BJ (cell line): ENCODE results near the gene CHRNB4. TPM values are rescaled to one million over a fixed set of nuclear protein-coding genes. Genes with fewer than 3 reads are reported as not detected.

Experiments
- CTCF ChIA-PET: fragments of 350-600 bp; formaldehyde crosslinking; extraction: SDS; loops from one replicate; lab custom pipeline; 2021; ENCODE audit warnings: antibody characterized with exemption, inconsistent platforms; lab: Yijun Ruan, JAX
- POLR2A ChIA-PET: fragments of 300-600 bp; sonication (Branson Sonifier 250); formaldehyde crosslinking; extraction: SDS; loops from one replicate; lab custom pipeline; 2021; ENCODE audit warnings: antibody characterized with exemption; lab: Charles Lee
- DNase-seq: peaks from one replicate; pipeline ENCODE4 v3.0.0-alpha.2; 2011; ENCODE audit warnings: low read depth
- H3K27me3 ChIP-seq: 2 replicates; pipeline ENCODE4 v1.6.0; 2011; ENCODE audit warnings: low read length; ENCODE audit not compliant: control insufficient read depth, insufficient read depth
- H3K36me3 ChIP-seq: 2 replicates; pipeline ENCODE4 v1.5.1; 2011; ENCODE audit warnings: low read length; ENCODE audit not compliant: control insufficient read depth, insufficient read depth
- H3K4me3 ChIP-seq: 2 replicates; pipeline ENCODE4 v1.5.1; 2011; ENCODE audit warnings: low read depth, mild to moderate bottlenecking, control low read depth, low read length
- polyA plus RNA-seq: library from polyadenylated mRNA; depleted of rRNA; stranded (reverse); fragments of >200 nt; gene quantifications from 2 replicates; pipeline ENCODE4 v1.2.3, GENCODE V29; 2011; rRNA removed
- small RNA-seq: library from RNA; depleted of rRNA; stranded (forward); fragments of <200 nt; gene quantifications from one replicate; pipeline ENCODE3, GENCODE V24; 2012; ENCODE audit warnings: low replicate concordance, low read depth; ENCODE audit not compliant: insufficient read length
- TF ChIP-seq, protein P1 (sequence below): IDR thresholded peaks from 2 replicates; pipeline ENCODE4 v1.5.1; 2011; ENCODE audit warnings: low read depth, mild to moderate bottlenecking, control low read depth, inconsistent platforms, low read length, moderate library complexity; ENCODE audit not compliant: insufficient read depth

Gene CHRNB4
- polyA plus RNA-seq, 1 experiment: not detected

DNA sequence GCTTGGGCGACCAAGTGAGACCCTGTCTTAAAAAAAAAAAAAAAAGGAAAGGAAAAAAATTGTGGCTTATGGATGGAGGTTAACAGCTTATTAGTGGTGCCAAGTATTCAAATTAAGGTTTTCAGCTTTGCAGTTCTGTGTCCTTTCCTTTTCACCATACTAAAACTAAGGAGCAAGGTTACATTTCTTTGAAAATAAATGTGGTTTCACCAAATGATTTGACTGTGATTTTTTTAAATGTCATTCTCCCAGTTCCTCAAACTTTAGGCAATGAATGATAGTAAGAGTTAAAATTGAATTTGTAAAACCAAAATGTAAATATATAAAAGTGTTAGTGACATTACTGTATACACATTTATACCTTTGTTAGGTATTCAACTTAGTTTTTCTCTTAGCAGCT is 66.1 kb downstream of the CHRNB4 start:
- ChIA-PET CTCF (interaction anchor here (0.6 kb wide), 1 partner anchor 62 kb away, joined by 3 read pairs; no protein-coding TSS in a partner anchor), POLR2A (no interaction called here)
- TF ChIP-seq, protein P1, sequence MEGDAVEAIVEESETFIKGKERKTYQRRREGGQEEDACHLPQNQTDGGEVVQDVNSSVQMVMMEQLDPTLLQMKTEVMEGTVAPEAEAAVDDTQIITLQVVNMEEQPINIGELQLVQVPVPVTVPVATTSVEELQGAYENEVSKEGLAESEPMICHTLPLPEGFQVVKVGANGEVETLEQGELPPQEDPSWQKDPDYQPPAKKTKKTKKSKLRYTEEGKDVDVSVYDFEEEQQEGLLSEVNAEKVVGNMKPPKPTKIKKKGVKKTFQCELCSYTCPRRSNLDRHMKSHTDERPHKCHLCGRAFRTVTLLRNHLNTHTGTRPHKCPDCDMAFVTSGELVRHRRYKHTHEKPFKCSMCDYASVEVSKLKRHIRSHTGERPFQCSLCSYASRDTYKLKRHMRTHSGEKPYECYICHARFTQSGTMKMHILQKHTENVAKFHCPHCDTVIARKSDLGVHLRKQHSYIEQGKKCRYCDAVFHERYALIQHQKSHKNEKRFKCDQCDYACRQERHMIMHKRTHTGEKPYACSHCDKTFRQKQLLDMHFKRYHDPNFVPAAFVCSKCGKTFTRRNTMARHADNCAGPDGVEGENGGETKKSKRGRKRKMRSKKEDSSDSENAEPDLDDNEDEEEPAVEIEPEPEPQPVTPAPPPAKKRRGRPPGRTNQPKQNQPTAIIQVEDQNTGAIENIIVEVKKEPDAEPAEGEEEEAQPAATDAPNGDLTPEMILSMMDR: no peak
- H3K36me3 ChIP-seq: no peaks in the 10 kb centered on the region
- no peak overlapping the region for H3K4me3 ChIP-seq
- no peak for DNase-seq
- H3K27me3 ChIP-seq: no peaks in the 10 kb centered on the region

Small RNAs within 50 kb of the gene (small RNA-seq; reads per million reads assigned to genes)
- not detected for gene AC067863.2

Other genes with a start within 250 kb of the CHRNB4 start
- gene IREB2, start 203.0 kb downstream of the CHRNB4 start, polyA plus RNA-seq: 11.1 and 21.7 TPM in 2 replicates
- gene HYKK, start 133.6 kb downstream of the CHRNB4 start, polyA plus RNA-seq: 3.2 and 4.6 TPM in 2 replicates
- gene PSMA4, start 100.8 kb downstream of the CHRNB4 start, polyA plus RNA-seq: 115 and 252 TPM in 2 replicates
- gene CHRNA5, start 75.7 kb downstream of the CHRNB4 start, polyA plus RNA-seq: 1.1 and 1.9 TPM in 2 replicates
- gene CHRNA3, start 20.2 kb downstream of the CHRNB4 start, polyA plus RNA-seq: not detected in 2 replicates
- 3.1 and 9.6 TPM in 2 replicates for gene ADAMTS7, start 170.3 kb upstream of the CHRNB4 start, polyA plus RNA-seq
- gene MORF4L1, start 231.7 kb upstream of the CHRNB4 start, polyA plus RNA-seq: 199 and 373 TPM in 2 replicates